Osteoblast (primary cell): ENCODE data around the gene MAP2K1. TPM values are rescaled to one million over a fixed set of nuclear protein-coding genes. Genes with fewer than 3 reads are reported as not detected.

Source experiments
- DNase-seq: peaks from one replicate; pipeline ENCODE4 v3.0.0; 2011; ENCODE audit warnings: low spot score, mixed read lengths; ENCODE audit not compliant: insufficient read length; ENCODE audit errors: missing footprints
- H2AFZ ChIP-seq: 2 replicates; pipeline ENCODE4 v1.6.0; 2011; ENCODE audit warnings: mild to moderate bottlenecking, low read length
- H3K27ac ChIP-seq: 2 replicates; pipeline ENCODE4 v1.5.1; 2011; ENCODE audit warnings: mild to moderate bottlenecking, low read depth, low read length, moderate library complexity
- H3K27me3 ChIP-seq: 2 replicates; pipeline ENCODE4 v1.6.0; 2012; ENCODE audit warnings: mild to moderate bottlenecking, control low read depth, inconsistent platforms, low read length, moderate library complexity; ENCODE audit not compliant: insufficient read depth
- H3K36me3 ChIP-seq: 2 replicates; pipeline ENCODE4 v1.5.1; 2011; ENCODE audit warnings: mild to moderate bottlenecking, low read length, control low read depth, moderate library complexity; ENCODE audit not compliant: insufficient read depth
- H3K4me1 ChIP-seq: 2 replicates; pipeline ENCODE4 v1.5.1; 2011; ENCODE audit warnings: mild to moderate bottlenecking, low read length, control low read depth, moderate library complexity; ENCODE audit not compliant: insufficient read depth
- H3K4me2 ChIP-seq: 2 replicates; pipeline ENCODE4 v1.6.0; 2011; ENCODE audit warnings: mild to moderate bottlenecking, low read length; ENCODE audit not compliant: insufficient read depth
- H3K4me3 ChIP-seq: fragments of 200-600 bp; sonication (generic); 3 replicates; pipeline ENCODE4 v1.5.1; 2012; ENCODE audit warnings: mild to moderate bottlenecking, low read length, inconsistent platforms; ENCODE audit not compliant: insufficient read depth
- H3K79me2 ChIP-seq: 2 replicates; pipeline ENCODE4 v1.6.0; 2012; ENCODE audit warnings: mild to moderate bottlenecking, low read length, control low read depth, inconsistent platforms; ENCODE audit not compliant: insufficient read depth
- H3K9me3 ChIP-seq: 2 replicates; pipeline ENCODE4 v1.5.1; 2011; ENCODE audit warnings: low read depth, low read length, control low read depth
- H4K20me1 ChIP-seq: 2 replicates; pipeline ENCODE4 v1.6.0; 2012; ENCODE audit warnings: mild to moderate bottlenecking, low read length, control low read depth; ENCODE audit not compliant: insufficient read depth
- total RNA-seq: library from RNA; depleted of rRNA; stranded (reverse); fragments of >200 nt; gene quantifications from 2 replicates; pipeline ENCODE4 v1.2.3, GENCODE V29; 2012
- TF ChIP-seq, protein P1 (sequence below): IDR thresholded peaks from 2 replicates; pipeline ENCODE4 v1.5.1; 2011; ENCODE audit warnings: mild to moderate bottlenecking, low read depth, low read length, moderate library complexity; ENCODE audit errors: extremely low read depth

MAP2K1 gene
- total RNA-seq, 1 donor = 19.2 TPM

GRCh38 chr15:66413579-66413978 is 26.9 kb downstream of the MAP2K1 start:
- no peak for DNase-seq
- Histone ChIP-seq H3K27ac (no peak overlapping the region), H2AFZ (no peak overlapping the region), H3K4me3 (no peak overlapping the region), H3K9me3 (no peaks in the 10 kb centered on the region), H3K79me2 (peaks cover 96% of the 10 kb centered on the region), H3K27me3 (no peaks in the 10 kb centered on the region), H4K20me1 (peaks cover 63% of the 10 kb centered on the region), H3K36me3 (no peaks in the 10 kb centered on the region), H3K4me2 (no peak overlapping the region), H3K4me1 (peaks cover 11% of the 10 kb centered on the region)
- TF ChIP-seq, protein P1, sequence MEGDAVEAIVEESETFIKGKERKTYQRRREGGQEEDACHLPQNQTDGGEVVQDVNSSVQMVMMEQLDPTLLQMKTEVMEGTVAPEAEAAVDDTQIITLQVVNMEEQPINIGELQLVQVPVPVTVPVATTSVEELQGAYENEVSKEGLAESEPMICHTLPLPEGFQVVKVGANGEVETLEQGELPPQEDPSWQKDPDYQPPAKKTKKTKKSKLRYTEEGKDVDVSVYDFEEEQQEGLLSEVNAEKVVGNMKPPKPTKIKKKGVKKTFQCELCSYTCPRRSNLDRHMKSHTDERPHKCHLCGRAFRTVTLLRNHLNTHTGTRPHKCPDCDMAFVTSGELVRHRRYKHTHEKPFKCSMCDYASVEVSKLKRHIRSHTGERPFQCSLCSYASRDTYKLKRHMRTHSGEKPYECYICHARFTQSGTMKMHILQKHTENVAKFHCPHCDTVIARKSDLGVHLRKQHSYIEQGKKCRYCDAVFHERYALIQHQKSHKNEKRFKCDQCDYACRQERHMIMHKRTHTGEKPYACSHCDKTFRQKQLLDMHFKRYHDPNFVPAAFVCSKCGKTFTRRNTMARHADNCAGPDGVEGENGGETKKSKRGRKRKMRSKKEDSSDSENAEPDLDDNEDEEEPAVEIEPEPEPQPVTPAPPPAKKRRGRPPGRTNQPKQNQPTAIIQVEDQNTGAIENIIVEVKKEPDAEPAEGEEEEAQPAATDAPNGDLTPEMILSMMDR = no peak

GRCh38 chr15:66415360-66415759 is 28.6 kb downstream of the MAP2K1 start:
- no peak overlapping the region for H3K4me2 ChIP-seq
- no peak overlapping the region for H2AFZ ChIP-seq
- TF ChIP-seq, protein P1 = no peak
- no peak overlapping the region for H3K4me3 ChIP-seq
- DNase-seq = no peak
- H3K27ac ChIP-seq = no peak overlapping the region
- no peaks in the 10 kb centered on the region for H3K9me3 ChIP-seq
- no peaks in the 10 kb centered on the region for H3K36me3 ChIP-seq
- H3K4me1 ChIP-seq = peaks cover 11% of the 10 kb centered on the region
- no peaks in the 10 kb centered on the region for H3K27me3 ChIP-seq
- peaks cover 49% of the 10 kb centered on the region for H4K20me1 ChIP-seq
- peaks cover 93% of the 10 kb centered on the region for H3K79me2 ChIP-seq

- H2AFZ ChIP-seq = peak overlapping the region; percentile 2
- peak overlapping the region; percentile 33 for H3K27ac ChIP-seq
- no peaks in the 10 kb centered on the region for H3K36me3 ChIP-seq
- TF ChIP-seq, protein P1 = no peak
- DNase-seq = no peak
- H3K27me3 ChIP-seq = no peaks in the 10 kb centered on the region
- peak overlapping the region; percentile 59 for H3K4me3 ChIP-seq
- H3K4me1 ChIP-seq = peaks cover 11% of the 10 kb centered on the region
- peak overlapping the region; percentile 84 for H3K4me2 ChIP-seq
- H3K9me3 ChIP-seq = no peaks in the 10 kb centered on the region
- H3K79me2 ChIP-seq = peaks cover 88% of the 10 kb centered on the region
- peaks cover 32% of the 10 kb centered on the region for H4K20me1 ChIP-seq
Measured at GRCh38 chr15:66417736-66418135, 31.0 kb downstream of the MAP2K1 start.

DNA sequence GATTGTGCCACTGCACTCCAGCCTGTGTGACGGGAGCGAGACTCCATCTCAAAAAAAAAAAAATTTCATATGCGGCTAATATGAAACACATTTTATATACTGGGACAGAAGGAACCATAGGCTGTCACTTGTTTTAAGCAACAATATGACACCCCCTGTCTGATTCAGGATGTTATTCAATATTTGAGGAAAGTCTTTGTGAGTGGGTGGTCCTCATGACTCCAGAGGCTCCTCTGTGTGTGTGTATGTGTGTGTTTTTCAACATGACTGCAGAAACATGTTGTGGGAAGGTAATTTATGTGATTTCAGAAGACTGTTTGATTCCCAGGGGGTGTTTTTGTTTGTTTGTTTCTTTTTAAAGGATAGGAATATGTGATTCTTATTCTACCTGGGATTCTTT is 32.8 kb downstream of the MAP2K1 start:
- Histone ChIP-seq H3K27me3 (no peaks in the 10 kb centered on the region), H3K4me1 (peaks cover 11% of the 10 kb centered on the region), H4K20me1 (peaks cover 29% of the 10 kb centered on the region), H2AFZ (no peak overlapping the region), H3K27ac (no peak overlapping the region), H3K36me3 (no peaks in the 10 kb centered on the region), H3K4me2 (no peak overlapping the region), H3K4me3 (no peak overlapping the region), H3K79me2 (peaks cover 85% of the 10 kb centered on the region), H3K9me3 (no peaks in the 10 kb centered on the region)
- TF ChIP-seq, protein P1 = no peak
- DNase-seq = no peak
